HG03103 (cell line): ENCODE data around the gene CYB561A3.

Experiments
- ATAC-seq: cut with Tn5 transposase; IDR thresholded peaks from one replicate; pipeline ENCODE4 v1.9.1; 2021; ENCODE audit warnings: low read depth; ENCODE audit not compliant: unreplicated experiment

The CYB561A3 gene

DNA sequence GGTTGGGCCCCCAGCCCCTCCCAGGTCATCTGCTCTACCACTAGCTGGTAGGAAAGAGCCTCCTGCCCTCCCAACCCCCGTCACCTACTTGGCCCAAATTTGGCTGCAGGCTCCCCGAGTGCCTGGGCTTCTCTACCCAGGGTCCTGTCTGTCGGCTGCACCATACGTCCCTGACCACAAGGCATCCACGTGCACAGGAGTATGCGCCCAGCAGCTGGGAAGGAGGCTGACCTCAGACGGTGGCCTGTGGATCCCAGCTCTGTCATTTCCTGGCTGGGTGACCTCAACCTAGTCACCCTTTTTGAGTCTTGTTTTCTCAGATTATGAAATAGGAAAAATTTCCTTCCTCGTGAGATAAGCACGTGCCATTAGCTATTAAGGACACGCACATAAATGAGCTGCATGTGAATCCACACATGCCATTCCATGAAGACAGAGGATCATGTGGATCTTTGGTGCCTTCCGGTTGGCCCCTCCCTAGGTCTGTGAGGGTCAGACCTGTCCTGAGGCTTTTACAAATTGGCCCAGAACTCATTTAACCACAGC is 13.7 kb downstream of the CYB561A3 start:
- ATAC-seq: no peak

DNA sequence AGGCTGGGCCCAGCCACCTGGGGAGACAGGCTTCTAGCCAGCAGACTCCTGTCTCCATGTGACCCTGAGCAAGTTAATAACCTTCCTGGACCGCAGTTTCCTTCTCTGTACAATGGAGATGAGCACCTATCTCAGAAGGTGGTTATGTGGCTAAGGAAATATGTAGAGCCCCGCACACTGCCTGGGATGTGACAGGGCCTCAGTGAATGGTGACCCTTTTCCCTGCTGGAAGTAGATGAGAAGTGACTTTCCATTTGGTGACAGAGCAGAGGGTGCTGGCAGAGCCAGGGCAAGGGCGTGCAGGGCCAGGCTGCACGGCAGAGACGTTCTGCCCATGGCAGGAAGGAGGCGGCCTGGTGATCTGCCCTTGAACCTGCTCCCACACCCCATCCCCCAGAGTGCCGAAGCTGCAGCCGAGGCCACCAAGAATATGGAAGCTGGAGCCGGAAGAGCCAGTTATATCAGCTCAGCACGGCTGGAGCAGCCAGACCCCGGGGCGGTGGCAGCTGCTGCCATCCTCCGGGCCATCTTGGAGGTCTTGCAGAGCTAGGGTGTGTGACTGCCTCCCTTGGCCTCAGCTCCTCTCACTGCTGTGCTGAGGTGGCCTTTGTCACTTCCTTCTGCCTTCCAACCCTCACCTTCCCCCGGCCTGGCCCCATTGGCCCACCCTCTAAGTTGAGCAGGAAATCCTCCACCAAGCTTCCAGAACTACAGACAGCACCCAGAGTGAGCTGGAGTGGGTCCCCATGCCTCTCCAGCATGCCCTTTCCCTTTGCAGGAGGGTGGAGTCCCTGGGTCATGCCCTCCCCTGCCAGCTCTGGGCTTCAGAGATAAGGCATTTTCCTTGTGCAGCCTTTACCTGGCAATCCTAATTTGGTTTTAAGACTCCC is 15.5 kb downstream of the CYB561A3 start:
- ATAC-seq: no peak

- ATAC-seq: no peak
Observed at GRCh38 chr11:61345170-61345610, 16.5 kb downstream of the CYB561A3 start.

DNA sequence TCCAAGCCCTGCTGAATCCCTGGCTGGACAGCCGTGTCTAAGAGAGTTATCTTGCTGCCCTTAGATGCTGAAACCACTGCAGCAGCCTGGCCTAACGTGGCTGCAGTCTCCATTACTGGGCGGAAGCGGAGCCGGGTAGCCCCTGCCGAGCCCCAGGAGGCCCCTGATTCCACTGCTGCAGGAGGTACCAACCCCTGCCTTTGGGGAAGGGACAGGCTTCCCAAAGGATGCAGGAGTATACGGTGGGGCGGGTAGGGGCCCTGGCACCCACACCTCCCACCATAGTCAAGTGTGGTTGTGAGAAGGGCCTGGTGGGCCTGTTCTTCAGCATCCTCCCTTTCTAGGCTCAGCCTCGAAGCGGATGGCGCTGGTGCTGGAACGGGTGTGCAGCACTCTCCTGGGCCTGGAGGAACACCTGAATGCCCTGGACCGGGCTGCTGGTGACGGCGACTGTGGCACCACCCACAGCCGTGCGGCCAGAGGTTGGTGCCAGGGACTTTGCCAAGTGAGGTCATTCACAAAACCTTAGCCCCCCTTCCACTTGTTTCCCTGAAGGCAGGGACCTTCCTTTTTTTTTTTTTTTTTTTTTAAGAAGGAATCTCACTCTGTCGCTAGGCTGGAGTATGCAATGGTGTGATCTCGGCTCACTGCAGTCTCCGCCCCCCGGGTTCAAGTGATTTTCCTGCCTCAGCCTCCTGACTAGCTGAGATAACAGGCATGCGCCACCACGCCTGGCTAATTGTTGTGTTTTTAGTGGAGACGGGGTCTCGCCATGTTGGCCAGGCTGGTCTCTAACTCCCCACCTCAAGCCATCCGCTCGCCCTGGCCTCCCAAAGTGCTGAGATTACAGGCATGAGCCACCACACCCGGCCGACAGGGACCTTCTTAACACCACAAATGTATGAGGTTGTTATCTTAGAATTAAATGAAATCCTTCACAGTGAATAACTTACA is 17.6 kb downstream of the CYB561A3 start:
- no peak for ATAC-seq

DNA sequence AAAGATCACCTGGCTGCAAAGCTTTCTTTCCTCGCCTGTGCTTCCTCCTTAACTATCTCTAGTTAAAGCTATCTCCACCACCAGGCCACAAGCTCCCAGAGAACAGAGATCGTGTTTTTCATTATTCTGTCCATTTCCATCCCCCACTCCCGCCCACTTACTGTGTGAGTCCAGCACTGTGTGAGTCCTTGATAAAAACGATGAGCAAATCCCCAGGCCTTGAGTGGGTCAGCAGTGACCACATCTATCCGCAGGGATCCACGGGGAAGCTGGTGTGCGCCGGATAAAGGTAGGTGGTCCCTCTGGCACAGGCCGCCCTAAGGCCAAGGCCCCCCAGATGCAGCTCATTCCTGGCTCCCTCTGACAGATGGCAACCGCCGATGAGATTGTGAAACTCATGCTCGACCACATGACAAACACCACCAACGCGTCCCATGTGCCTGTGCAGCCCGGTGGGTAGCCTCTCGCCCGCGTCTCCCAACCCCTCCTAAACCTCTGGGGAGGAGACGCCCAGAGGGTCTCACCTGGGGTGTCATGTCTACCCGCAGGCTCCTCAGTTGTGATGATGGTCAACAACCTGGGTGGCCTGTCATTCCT is 19.4 kb downstream of the CYB561A3 start:
- no peak for ATAC-seq

GRCh38 chr11:61341706-61342105 is 20.0 kb downstream of the CYB561A3 start:
- no peak for ATAC-seq

DNA sequence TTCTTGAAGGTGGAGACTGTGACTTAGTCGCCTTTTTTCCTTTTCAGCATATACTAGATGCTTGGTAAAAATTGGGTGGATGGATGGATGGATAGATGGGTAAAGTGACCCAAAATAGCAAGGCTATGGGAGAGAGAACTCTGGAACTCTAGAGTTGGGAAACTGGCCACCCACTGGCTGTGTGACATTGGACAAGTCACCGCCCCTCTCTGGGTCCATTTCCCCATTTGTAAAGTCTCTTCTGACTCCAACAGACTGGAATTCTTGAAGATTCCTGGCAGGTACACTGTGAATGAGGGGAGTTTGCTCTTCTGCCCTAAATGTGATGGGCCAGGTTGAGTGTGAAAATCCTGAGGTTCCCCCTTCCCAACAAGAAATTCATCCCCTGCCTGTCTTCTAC is 20.7 kb downstream of the CYB561A3 start:
- no peak for ATAC-seq

- no peak for ATAC-seq
Observed at GRCh38 chr11:61339490-61339878, 22.2 kb downstream of the CYB561A3 start.

DNA sequence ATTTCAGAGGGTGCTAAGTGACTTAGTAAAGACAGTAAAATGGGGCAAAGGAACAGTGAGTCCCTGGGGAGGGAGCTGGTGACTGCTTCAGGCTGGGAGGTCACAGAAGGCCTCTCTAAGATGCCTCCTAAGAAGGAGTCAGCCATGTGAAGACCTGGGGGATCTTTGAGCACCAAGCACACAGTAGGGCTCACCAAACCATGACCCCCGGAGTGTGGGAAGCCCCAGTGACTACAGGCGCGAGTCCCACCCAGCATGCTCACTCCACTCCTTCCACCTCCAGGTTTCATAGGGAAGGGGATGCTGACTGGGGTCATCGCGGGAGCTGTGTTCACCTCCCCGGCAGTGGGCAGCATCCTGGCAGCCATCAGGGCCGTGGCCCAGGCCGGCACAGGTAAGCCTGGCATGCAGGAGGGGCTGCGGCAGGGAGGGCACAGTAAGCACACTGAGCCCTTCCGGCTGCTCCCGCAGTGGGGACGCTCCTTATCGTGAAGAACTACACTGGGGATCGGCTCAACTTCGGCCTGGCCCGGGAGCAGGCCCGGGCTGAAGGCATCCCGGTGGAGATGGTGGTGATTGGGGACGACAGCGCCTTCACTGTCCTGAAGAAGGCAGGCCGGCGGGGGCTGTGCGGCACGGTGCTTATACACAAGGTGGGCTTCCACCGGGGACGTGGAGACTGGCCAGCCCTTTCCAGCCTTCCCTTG is 22.7 kb downstream of the CYB561A3 start:
- ATAC-seq: no peak

- ATAC-seq: no peak
Observed at GRCh38 chr11:61337706-61338470, 23.8 kb downstream of the CYB561A3 start.

- ATAC-seq: peak; percentile 50
Observed at GRCh38 chr11:61336171-61336935, 25.3 kb downstream of the CYB561A3 start.

DNA sequence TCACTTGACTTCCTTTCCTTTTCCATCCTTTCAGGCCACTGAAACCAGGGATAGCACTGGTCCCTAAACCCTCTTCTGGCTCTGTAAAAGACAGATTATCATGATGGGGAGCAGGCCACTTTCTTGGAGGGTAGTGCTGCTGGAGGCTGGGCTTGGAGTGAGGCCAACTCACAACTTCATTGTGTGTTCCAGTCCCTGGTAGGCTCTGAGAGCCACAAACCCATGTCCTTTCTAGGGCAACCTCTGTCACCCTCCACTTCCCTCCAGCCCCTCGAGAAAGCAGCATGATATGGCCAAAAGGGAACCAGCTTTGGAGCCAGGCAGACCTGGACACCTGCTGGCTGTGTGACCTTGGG is 26.3 kb downstream of the CYB561A3 start:
- ATAC-seq: no peak

DNA sequence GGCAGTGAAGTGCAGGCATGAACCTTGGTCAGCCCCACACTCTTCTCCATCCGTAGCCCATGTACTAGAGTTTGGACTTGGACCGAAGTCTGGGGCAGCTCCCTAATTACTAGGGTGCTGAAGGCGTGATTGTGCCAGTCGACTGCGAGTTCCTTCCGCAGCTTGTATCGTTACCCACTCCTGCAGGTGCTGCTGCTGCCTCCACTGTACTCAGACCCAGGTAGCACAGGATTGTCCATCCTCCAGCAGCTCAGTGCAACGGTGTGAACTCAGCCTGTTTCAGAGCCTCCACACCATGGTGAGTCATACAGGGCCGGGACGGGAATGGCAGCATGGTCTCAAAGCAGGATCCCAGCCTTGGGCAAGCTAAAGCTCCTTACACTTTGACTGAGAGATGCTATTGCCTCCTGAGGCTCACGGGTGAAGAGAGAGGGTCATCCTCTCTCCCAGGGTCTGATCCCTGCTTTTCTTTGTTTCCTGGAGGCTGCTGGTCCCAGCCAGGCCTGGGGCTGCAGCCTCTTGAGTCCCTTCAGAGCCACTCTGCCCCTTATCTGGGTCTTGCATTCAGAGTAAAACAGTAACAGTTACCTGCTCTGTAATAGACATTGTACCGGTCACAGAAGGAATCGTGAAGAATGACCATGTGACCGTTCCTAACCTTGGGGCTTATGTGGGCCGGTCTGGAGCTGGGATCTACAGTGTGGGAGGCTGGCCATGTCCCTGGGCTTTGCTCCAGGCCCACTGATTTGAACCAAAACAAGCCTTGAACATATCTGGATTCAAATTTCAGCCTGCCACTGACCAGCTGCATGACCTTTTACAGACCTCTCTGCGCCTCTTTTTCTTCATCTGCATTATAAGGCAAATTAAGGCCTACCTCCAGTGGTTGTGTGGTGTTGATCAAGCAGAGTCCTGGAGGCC is 27.0 kb downstream of the CYB561A3 start:
- ATAC-seq: no peak

GRCh38 chr11:61333550-61334433 is 27.9 kb downstream of the CYB561A3 start:
- ATAC-seq: no peak

- peak; percentile 82 for ATAC-seq
Observed at GRCh38 chr11:61332797-61333549, 28.7 kb downstream of the CYB561A3 start, which contains the start of the genes DDB1 and TKFC. DDB1 (minus strand) TSS chr11:61333105; CDS start chr11:61332968, 137 bp downstream. TKFC (plus strand) TSS chr11:61333228; CDS start chr11:61334729, 1,501 bp downstream.
